Ishikawa (cell line): ENCODE data around the gene SLC25A38.

Experiments used
- CEBPB ChIP-seq: IDR thresholded peaks from 2 replicates; pipeline ENCODE4 v1.6.1; 2012
- CREB1 ChIP-seq: IDR thresholded peaks from 2 replicates; pipeline ENCODE4 v1.6.1; 2012; ENCODE audit warnings: low read depth
- EGR1 ChIP-seq: IDR thresholded peaks from 2 replicates; pipeline ENCODE4 v1.6.1; 2012
- EP300 ChIP-seq: IDR thresholded peaks from 2 replicates; pipeline ENCODE4 v1.6.1; 2012; ENCODE audit warnings: borderline replicate concordance
- FOXM1 ChIP-seq: IDR thresholded peaks from 2 replicates; pipeline ENCODE4 v1.6.1; 2012; ENCODE audit warnings: low read depth, borderline replicate concordance
- MAX ChIP-seq: IDR thresholded peaks from 2 replicates; pipeline ENCODE4 v1.6.1; 2012
- REST ChIP-seq: IDR thresholded peaks from 2 replicates; pipeline ENCODE4 v1.6.1; 2012; ENCODE audit warnings: low read depth, mild to moderate bottlenecking
- TAF1 ChIP-seq: IDR thresholded peaks from 2 replicates; pipeline ENCODE4 v1.6.1; 2012; ENCODE audit warnings: low read depth, mild to moderate bottlenecking
- TCF12 ChIP-seq: IDR thresholded peaks from 2 replicates; pipeline ENCODE4 v1.6.1; 2012; ENCODE audit warnings: low read depth
- TEAD4 ChIP-seq: IDR thresholded peaks from 2 replicates; pipeline ENCODE4 v1.6.1; 2012
- USF1 ChIP-seq: IDR thresholded peaks from 2 replicates; pipeline ENCODE4 v1.6.1; 2012
- YY1 ChIP-seq: IDR thresholded peaks from 2 replicates; pipeline ENCODE4 v1.6.1; 2012; ENCODE audit warnings: low read depth
- ZBTB7A ChIP-seq: IDR thresholded peaks from 2 replicates; pipeline ENCODE4 v1.6.1; 2012; ENCODE audit warnings: low read depth

GRCh38 chr3:39412668-39413260 is 29.6 kb downstream of the SLC25A38 start:
- TF ChIP-seq ZBTB7A (no peak), YY1 (no peak), REST (no peak), MAX (no peak), EP300 (no peak), TCF12 (no peak), CEBPB (no peak), FOXM1 (no peak), TAF1 (no peak), USF1 (no peak), CREB1 (no peak), TEAD4 (no peak), EGR1 (no peak)
